Right lobe of liver (tissue), 4 donors: Measurements from ENCODE around the gene KIF1A.
"Not testable (repeated sequence)": the region's sequence is repeated elsewhere in the genome, so short reads cannot be mapped to it uniquely, and the experiment has no call there.

Source experiments
- POLR2A ChIP-seq: fragments of 450-650 bp; IDR thresholded peaks from one replicate; pipeline ENCODE4 v1.6.1; 2017; ENCODE audit warnings: antibody characterized with exemption, mild to moderate bottlenecking
- TF ChIP-seq, protein P1 (sequence below), 4 donors: fragments of 200-600 bp in 3 of 4; fragments of 450-650 bp in 1 of 4; IDR thresholded peaks; one replicate each; pipeline versions ENCODE4 v1.5.1 to v1.8.0; 2016 to 2022; ENCODE audit warnings: antibody characterized with exemption in 4 of 4, mild to moderate bottlenecking in 2 of 4
- donor health status: DM: no; HTN: no; CAD: no.
- donor health status: DM: no; HTN: no; CAD: no.
- donor health status: DM: no; HTN: yes; CAD: no.

DNA sequence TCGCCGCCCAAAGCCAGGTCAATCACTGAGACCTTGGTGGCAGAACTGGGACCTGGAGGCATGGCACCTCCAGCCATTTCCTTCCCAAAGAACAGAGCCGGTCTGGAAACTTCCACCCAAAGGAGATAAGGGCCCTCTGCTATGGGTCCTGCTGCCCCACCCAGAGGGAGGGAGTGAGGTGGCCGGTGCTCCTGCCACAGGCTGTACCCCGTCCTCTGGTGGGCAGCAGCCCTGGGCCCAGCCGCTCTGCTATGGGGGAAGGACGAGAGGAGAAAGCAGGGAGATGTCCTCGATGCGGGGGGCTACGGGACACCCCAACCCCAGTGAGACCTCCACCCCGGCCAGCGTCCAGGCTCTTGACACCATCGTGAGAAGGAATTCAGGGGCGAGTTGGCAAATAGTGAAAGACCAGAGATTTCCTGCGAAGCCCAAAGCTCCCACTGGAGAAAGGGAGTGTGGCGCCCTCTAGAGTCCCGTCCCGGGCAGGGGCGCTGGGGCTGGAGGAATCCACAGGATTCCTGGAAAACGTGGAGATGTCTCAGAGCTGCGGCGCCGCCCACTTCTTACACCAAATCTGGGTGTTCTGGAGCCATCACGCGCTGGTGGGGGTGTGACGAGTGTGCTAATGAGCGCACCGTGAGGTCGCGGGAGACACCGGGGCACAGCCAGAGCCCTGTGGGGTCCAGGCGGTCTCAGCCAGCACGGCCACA is 121.0 kb downstream of the KIF1A start:
- TF ChIP-seq, protein P1, sequence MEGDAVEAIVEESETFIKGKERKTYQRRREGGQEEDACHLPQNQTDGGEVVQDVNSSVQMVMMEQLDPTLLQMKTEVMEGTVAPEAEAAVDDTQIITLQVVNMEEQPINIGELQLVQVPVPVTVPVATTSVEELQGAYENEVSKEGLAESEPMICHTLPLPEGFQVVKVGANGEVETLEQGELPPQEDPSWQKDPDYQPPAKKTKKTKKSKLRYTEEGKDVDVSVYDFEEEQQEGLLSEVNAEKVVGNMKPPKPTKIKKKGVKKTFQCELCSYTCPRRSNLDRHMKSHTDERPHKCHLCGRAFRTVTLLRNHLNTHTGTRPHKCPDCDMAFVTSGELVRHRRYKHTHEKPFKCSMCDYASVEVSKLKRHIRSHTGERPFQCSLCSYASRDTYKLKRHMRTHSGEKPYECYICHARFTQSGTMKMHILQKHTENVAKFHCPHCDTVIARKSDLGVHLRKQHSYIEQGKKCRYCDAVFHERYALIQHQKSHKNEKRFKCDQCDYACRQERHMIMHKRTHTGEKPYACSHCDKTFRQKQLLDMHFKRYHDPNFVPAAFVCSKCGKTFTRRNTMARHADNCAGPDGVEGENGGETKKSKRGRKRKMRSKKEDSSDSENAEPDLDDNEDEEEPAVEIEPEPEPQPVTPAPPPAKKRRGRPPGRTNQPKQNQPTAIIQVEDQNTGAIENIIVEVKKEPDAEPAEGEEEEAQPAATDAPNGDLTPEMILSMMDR (IDR thresholded peaks at IDR 0.05), result not testable (repeated sequence)
- not testable (repeated sequence) for TF ChIP-seq POLR2A
